ENCODE results near the gene RPP40.

DNA sequence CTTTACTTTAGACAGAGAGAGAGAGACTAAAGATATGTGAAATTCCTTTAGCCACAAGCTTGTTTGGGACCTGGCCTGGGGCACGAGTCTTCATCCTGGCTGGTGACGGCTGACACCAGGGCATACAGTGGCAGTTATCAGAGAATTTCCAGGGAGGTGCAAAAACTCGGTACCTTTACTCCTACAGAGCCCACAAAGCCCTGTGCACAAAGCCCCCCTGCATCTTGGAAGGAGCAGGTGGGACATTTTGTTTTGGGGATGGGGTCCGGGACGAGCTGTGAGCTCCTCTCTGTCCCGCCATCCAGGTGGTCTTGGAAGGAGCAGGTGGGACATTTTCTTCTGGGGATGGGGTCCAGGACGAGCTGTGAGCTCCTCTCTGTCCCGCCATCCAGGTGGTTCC is 28.9 kb downstream of the RPP40 start:
- TF ChIP-seq, protein P1, sequence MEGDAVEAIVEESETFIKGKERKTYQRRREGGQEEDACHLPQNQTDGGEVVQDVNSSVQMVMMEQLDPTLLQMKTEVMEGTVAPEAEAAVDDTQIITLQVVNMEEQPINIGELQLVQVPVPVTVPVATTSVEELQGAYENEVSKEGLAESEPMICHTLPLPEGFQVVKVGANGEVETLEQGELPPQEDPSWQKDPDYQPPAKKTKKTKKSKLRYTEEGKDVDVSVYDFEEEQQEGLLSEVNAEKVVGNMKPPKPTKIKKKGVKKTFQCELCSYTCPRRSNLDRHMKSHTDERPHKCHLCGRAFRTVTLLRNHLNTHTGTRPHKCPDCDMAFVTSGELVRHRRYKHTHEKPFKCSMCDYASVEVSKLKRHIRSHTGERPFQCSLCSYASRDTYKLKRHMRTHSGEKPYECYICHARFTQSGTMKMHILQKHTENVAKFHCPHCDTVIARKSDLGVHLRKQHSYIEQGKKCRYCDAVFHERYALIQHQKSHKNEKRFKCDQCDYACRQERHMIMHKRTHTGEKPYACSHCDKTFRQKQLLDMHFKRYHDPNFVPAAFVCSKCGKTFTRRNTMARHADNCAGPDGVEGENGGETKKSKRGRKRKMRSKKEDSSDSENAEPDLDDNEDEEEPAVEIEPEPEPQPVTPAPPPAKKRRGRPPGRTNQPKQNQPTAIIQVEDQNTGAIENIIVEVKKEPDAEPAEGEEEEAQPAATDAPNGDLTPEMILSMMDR (IDR thresholded peaks at IDR 0.05; ENCODE audit: insufficient read depth, low read length): no peak
- TF ChIP-seq REST (IDR thresholded peaks at IDR 0.05; ENCODE audit: insufficient replicate concordance, low read depth): no peak
- no peak for TF ChIP-seq POLR2AphosphoS5 (IDR thresholded peaks at IDR 0.05; ENCODE audit: low read depth)
- no peak for TF ChIP-seq GABPA (IDR thresholded peaks at IDR 0.05; ENCODE audit: low read depth)

Data from HL-60 (cell line).